SHP77 (cell line): Measurements from ENCODE around the gene DOCK7.
A peak's percentile ranks its signal among the peaks of the same experiment; 100 is the strongest.
"Not testable (repeated sequence)": the region's sequence is repeated elsewhere in the genome, so short reads cannot be mapped to it uniquely, and the experiment has no call there.

Experiments used
- DNase-seq, 2 experiments: peaks; one replicate each; lab custom pipeline; 2025; lab: John Stamatoyannopoulos, UW

Gene DOCK7

GRCh38 chr1:62694479-62694878 lies 6.3 kb upstream of the DOCK7 start:
- DNase-seq, result not testable (repeated sequence)

GRCh38 chr1:62693123-62693522 lies 4.9 kb upstream of the DOCK7 start:
- DNase-seq, result no peak

- DNase-seq, result no peak
Measured at GRCh38 chr1:62691062-62691844, 3.1 kb upstream of the DOCK7 start.

GRCh38 chr1:62689524-62689923 lies 1.3 kb upstream of the DOCK7 start:
- DNase-seq, result no peak

GRCh38 chr1:62688687-62689085 lies 500 bp upstream of the DOCK7 start:
- DNase-seq, result peak in 1 of 2 experiments; percentile 41

GRCh38 chr1:62687421-62687902 lies 724 bp downstream of the DOCK7 start:
- DNase-seq, result peak; percentile 18 to 32

- DNase-seq, result no peak
Measured at GRCh38 chr1:62686822-62687221, 1.4 kb downstream of the DOCK7 start.

- no peak for DNase-seq
Measured at GRCh38 chr1:62685431-62685859, 2.7 kb downstream of the DOCK7 start.

- DNase-seq, result no peak
Measured at GRCh38 chr1:62682531-62682930, 5.7 kb downstream of the DOCK7 start.

- not testable (repeated sequence) for DNase-seq
Measured at GRCh38 chr1:62680992-62681391, 7.2 kb downstream of the DOCK7 start.

- DNase-seq, result not testable (repeated sequence)
Measured at GRCh38 chr1:62677822-62678221, 10.4 kb downstream of the DOCK7 start.

- no peak for DNase-seq
Measured at GRCh38 chr1:62676611-62677356, 11.4 kb downstream of the DOCK7 start.

- no peak for DNase-seq
Measured at GRCh38 chr1:62673629-62674028, 14.6 kb downstream of the DOCK7 start.

GRCh38 chr1:62672029-62672428 lies 16.2 kb downstream of the DOCK7 start:
- DNase-seq, result no peak

- no peak for DNase-seq
Measured at GRCh38 chr1:62654744-62655143, 33.4 kb downstream of the DOCK7 start.

- no peak for DNase-seq
Measured at GRCh38 chr1:62652387-62652786, 35.8 kb downstream of the DOCK7 start.

GRCh38 chr1:62643283-62643682 lies 44.9 kb downstream of the DOCK7 start:
- DNase-seq, result no peak

GRCh38 chr1:62637392-62638105 lies 50.6 kb downstream of the DOCK7 start:
- no peak for DNase-seq

GRCh38 chr1:62628506-62628905 lies 59.7 kb downstream of the DOCK7 start:
- DNase-seq, result no peak

- no peak for DNase-seq
Measured at GRCh38 chr1:62625415-62625814, 62.8 kb downstream of the DOCK7 start.

- peak; percentile 16 to 17 for DNase-seq
Measured at GRCh38 chr1:62621907-62622306, 66.3 kb downstream of the DOCK7 start.

GRCh38 chr1:62613890-62614289 lies 74.3 kb downstream of the DOCK7 start:
- DNase-seq, result no peak
